ENCODE results near the gene INTS1. TPM values are rescaled to one million over a fixed set of nuclear protein-coding genes. Genes with fewer than 3 reads are reported as not detected.

Gene INTS1
- total RNA-seq, 2 donors from 2014 or later, result 66.3 to 72.9 TPM

GRCh38 chr7:1500064-1500807, 4.0 kb downstream of the INTS1 start:
- H3K27ac ChIP-seq, result no peak overlapping the region
- H3K9me3 ChIP-seq, result no peaks in the 10 kb centered on the region
- peaks cover 0 to 38% of the 10 kb centered on the region in 2 donors for H3K36me3 ChIP-seq (replicated peaks in 1 of 2; ENCODE audit: insufficient read depth in 1 of 2, low read depth in 2 of 2)
- intact Hi-C loops (cut with DNase I), result loop anchor here (5.0 kb wide), 1 partner anchor 47 kb away; no protein-coding TSS in a partner anchor
- H3K27me3 ChIP-seq, result no peaks in the 10 kb centered on the region
- ATAC-seq (no peak), DNase-seq (no peak)
- no peak overlapping the region for H3K4me3 ChIP-seq
- H3K4me1 ChIP-seq, result peaks cover 28% of the 10 kb centered on the region
- 85 to 97% methylated on average over 13 to 33 of the region's 34 CpGs for WGBS, 2 donors
- TF ChIP-seq CTCF (IDR thresholded peaks at IDR 0.05), result no peak
- TF ChIP-seq POLR2A (IDR thresholded peaks at IDR 0.05), result no peak

- intact Hi-C loops (cut with DNase I), result loop anchor here (5.0 kb wide), 1 partner anchor 48 kb away; no protein-coding TSS in a partner anchor
- TF ChIP-seq POLR2A (IDR thresholded peaks at IDR 0.05), result no peak
- no peak for TF ChIP-seq CTCF (IDR thresholded peaks at IDR 0.05)
- 86 to 92% methylated on average over 13 to 27 of the region's 33 CpGs for WGBS, 2 donors
- no peak for DNase-seq
- H3K27ac ChIP-seq, result no peak overlapping the region
- H3K9me3 ChIP-seq, result no peaks in the 10 kb centered on the region
- ATAC-seq, result no peak
- H3K27me3 ChIP-seq, result no peaks in the 10 kb centered on the region
- H3K4me3 ChIP-seq, result no peak overlapping the region
- peaks cover 23% of the 10 kb centered on the region for H3K4me1 ChIP-seq
- peaks cover 0 to 38% of the 10 kb centered on the region in 2 donors for H3K36me3 ChIP-seq (replicated peaks in 1 of 2; ENCODE audit: insufficient read depth in 1 of 2, low read depth in 2 of 2)
Measured at GRCh38 chr7:1499367-1500029, 4.7 kb downstream of the INTS1 start.

- Histone ChIP-seq H3K4me3 (no peak overlapping the region), H3K27me3 (no peaks in the 10 kb centered on the region), H3K27ac (no peak overlapping the region), H3K4me1 (peaks cover 22% of the 10 kb centered on the region), H3K9me3 (no peaks in the 10 kb centered on the region), H3K36me3 (replicated peaks in 1 of 2; ENCODE audit: insufficient read depth in 1 of 2, low read depth in 2 of 2) (peaks cover 0 to 38% of the 10 kb centered on the region in 2 donors)
- WGBS, 2 donors, result 95 to 96% methylated on average over 11 to 55 of the region's 62 CpGs
- TF ChIP-seq CTCF (IDR thresholded peaks at IDR 0.05) (no peak), POLR2A (IDR thresholded peaks at IDR 0.05) (no peak)
- DNase-seq (no peak), ATAC-seq (no peak)
- intact Hi-C loops (cut with DNase I), result no loop called here
Measured at GRCh38 chr7:1498370-1499305, 5.6 kb downstream of the INTS1 start.

- WGBS, 2 donors, result 92 to 94% methylated on average over 29 to 36 of the region's 37 CpGs
- DNase-seq, result no peak
- Histone ChIP-seq H3K36me3 (replicated peaks in 1 of 2; ENCODE audit: insufficient read depth in 1 of 2, low read depth in 2 of 2) (peaks cover 0 to 35% of the 10 kb centered on the region in 2 donors), H3K27me3 (no peaks in the 10 kb centered on the region), H3K4me1 (peaks cover 10% of the 10 kb centered on the region), H3K27ac (no peak overlapping the region), H3K4me3 (no peak overlapping the region), H3K9me3 (no peaks in the 10 kb centered on the region)
- intact Hi-C loops (cut with DNase I), result no loop called here
- TF ChIP-seq CTCF (IDR thresholded peaks at IDR 0.05) (no peak), POLR2A (IDR thresholded peaks at IDR 0.05) (no peak)
- no peak for ATAC-seq
Measured at GRCh38 chr7:1497293-1497927, 6.8 kb downstream of the INTS1 start.
